Activated CD4-positive, CD25-positive, alpha-beta regulatory T cell treated with anti-CD3 and anti-CD28 coated beads, Interleukin-2, amount 50 U/mL, for 16 hours (primary cell): Measurements from ENCODE around the gene SLC18B1.
"Not testable (repeated sequence)": the region's sequence is repeated elsewhere in the genome, so short reads cannot be mapped to it uniquely, and the experiment has no call there.

Experiments used
- DNase-seq: peaks from one replicate; pipeline ENCODE4 v3.0.0-alpha.2; 2020; ENCODE audit warnings: low read depth, low spot score

The SLC18B1 gene

DNA sequence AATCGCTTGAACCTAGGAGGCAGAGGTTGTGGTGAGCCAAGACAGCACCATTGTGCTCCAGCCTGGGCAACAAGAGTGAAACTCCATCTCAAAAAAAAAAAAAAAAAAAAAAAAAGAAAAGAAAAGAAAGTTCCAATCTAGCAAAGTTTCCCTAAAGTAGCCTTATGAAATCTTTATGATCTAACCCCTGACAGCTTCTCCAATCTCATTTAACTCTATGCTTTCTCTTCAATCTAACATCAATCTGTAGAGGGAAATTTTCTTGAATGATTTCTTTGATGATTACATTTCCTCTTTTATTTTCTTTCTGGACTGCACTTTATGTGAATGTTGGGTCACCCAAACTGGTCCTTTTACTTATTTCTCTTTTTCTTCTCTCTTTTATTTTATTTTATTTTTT, 2.2 kb upstream of the SLC18B1 start:
- no peak for DNase-seq

DNA sequence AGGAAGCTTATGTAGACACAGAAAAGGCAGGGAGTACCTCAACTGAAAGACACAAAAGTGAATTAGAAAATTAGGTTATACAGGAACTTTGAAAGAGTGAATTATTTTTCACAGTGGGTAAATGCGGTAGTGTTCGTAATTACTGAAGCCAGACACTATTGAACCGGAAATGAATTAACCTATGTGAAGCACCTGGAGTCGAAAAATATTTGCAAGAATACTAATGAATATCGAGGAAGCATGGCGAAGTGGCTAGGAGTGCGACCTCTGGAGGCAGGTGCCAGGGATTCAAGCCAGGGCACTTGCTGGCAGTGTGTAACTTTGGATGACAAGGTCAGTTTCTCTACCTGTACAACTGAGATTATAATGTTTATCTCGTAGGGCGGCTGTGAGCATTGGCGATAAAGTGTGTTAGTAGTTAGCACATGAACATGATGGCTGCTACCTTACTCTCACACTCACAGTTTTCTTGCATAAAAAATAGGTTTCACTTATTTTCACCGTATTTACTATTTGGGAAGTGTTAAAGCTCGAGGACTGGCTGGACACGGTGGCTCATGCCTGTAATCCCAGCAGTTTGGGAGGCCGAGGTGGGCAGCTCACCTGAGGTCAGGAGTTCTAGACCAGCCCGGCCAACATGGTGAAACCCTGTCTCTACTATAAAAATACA, 567 bp upstream of the SLC18B1 start:
- DNase-seq, result peak; percentile 53

DNA sequence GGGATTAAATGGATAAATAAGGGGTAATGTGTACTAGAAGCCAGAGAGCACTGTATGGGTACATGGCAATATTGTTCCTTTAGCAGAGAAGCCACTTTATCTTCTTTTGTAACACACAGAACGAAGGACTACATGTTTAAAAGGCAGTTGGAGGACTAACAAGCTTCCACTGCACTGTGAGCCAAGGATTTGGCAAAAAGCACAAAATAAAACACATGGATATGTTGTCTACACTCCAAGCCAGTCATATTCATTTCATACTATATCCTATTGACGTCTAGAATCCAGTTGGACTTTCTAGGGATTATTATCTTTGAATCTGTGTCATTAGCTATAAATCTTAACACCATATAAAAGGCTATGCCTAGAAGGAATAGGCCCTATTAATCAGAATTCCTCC, 3.0 kb downstream of the SLC18B1 start:
- DNase-seq, result no peak

DNA sequence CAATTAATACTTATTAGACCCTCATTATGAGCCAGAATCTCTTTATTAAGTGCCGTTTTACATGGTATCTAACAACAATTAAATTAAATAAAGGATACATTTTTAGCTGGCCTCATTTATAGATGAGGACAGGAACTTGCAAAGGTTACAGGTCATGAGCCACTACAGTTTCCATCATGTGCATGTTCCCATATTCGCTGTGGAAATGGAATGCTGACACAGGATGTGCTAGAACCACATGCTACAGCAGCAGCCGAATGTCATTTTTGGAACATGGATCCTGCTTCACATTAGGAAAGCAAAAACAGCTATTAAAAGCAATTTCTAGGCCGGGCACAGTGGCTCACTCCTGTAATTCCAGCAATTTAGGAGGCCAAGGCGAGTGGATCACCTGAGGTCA, 5.9 kb downstream of the SLC18B1 start:
- DNase-seq, result no peak

DNA sequence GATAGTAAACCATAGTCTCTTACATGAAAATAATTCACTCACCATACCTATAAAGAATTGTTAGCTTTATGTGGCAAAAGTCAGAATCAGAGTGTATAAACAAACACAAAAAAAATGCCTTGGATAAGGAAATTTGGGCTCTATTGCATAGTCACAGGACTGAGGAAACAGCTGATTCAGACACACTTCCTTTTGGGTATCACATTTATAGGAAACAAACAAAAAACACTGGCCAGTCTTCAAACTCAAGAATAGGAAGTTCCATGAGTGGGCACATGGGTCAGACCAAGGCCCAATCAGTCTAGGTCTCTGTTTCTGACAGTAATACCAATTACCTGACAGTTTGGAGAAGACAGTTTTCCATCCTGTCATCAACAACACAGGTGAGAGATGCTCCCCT, 8.0 kb downstream of the SLC18B1 start:
- DNase-seq, result no peak

DNA sequence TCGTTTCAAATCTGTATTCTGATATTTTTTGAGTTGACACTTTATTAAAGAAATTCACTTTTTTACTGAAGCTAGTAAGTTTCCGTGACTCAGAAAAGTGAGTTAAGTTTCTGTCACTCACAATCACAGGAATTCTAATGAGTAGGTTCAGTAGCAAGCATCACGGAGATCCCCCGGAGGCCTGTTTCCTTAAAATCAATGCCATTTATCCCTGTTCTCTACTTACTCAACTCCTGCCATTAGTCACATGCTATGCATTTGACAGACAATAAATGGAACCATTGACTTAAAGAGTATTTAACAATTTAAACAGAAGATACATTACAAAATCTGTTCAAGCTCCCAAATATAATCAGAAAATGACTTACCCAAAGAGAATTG, 9.1 kb downstream of the SLC18B1 start:
- DNase-seq, result no peak

DNA sequence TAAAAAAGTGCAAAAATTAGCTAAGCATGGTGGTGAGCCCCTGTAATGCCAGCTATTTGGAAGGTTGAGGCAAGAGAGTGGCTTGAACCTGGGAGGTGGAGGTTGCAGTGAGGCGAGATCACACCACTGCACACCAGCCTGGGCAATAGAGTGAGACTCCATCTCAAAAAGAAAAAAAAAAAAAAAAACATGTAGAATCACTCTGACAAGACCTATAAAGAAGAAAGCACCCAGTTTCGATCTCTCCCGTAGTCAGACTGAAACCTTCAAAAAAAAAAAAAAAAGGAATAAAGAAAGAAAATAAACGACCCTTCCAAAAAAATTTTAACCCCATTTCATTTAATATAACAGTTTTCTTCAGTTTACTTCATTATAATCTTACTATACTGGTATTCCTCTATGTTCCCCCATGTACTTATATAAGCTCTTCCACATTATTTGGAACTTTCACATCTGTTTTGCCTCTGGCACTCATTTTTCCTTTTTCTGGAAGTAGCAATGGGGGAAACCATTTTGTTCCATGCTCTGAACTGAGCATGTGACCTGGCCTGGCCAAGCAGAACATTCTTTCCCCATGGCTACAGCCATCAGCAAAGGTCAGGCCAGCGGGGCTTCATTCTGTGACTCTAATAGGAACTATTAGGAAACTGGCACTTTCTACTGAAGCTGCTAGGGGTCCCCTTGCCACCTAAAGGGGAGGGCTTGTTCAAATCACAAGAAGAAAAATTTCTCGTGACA, 9.6 kb downstream of the SLC18B1 start:
- DNase-seq, result no peak

DNA sequence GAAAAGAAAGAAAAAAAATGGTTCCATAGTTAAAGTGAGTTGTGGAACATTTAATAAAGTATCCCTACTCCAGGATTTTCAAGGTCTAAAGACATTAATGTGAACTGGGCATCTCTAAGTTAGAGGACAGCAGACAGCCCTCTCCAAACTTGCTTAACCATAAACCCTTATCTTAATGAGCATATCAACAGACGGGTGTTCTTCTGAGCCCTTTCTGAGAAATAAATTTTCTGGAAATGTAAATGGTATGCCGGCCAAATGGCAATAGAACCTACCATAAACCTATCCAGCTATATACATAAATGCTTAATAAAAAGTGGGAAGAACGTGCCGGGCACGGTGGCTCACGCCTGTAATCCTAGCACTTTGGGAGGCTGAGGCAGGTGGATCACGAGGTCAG, 12.5 kb downstream of the SLC18B1 start:
- DNase-seq, result no peak

DNA sequence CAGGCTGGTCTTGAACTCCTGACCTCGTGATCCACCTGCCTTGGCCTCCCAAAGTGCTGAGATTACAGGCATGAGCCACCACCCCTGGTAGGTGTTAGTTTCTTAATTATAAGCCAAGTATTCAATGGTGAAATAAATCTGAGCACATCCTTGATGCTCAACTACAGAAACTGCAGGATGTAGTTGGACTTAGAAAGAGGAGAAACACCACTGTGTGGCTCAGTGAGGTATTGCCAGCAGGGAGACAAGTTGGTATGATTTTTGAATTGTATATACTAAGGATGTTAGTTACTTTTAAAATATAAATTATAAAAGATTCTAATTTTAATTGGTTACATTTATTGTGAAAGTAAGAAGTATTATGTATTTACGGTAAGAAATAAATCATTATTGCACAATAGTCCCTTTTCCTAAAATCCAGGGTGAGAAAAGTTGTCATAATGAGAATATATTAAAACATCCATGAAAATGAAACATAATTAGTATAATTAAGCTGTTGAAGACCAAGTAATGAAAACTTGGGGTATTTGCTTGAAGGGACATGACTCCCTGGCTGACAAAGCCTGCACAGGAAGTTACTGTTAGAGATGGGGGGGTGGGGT, 17.6 kb downstream of the SLC18B1 start:
- no peak for DNase-seq

DNA sequence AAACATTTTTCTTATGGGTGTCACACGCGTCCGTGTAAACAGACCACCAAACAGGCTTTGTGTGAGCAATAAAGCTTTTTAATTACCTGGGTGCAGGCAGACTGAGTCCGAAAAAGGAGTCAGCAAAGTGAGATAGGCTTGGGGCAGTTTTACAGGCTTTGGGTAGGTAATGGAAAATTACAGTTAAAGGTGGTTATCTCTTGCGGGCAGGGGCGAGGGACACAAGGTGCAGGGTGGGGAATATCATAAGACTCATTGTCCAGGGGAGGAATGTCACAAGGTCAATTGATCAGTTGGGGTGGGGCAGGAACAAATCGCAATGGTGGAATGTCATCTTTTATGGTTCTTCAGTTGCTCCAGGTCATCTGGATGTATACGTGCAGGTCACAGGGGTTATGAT, 20.6 kb downstream of the SLC18B1 start:
- DNase-seq, result not testable (repeated sequence)

DNA sequence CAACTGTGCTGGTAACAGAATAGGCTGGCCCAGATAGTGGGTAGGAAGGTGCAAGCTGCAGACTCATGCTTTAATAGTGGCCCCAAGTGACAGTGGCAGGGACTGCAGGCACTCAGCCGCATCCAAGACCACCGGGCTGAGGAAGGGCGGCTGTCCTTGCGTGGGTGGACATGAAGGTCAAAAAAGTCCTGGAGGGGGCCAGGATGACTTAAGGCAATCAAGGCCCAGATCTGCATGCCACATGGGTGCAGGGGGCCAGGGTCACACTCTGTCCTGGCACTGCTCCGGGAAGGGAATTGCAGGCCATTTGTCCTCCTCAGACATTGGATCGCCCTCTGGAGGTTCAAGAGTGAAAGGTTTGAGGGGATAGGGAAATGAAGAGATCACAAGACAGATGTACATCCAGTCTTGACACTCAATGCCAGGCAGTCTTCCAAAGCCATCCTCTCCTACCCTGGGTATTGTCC, 30.4 kb downstream of the SLC18B1 start:
- no peak for DNase-seq

DNA sequence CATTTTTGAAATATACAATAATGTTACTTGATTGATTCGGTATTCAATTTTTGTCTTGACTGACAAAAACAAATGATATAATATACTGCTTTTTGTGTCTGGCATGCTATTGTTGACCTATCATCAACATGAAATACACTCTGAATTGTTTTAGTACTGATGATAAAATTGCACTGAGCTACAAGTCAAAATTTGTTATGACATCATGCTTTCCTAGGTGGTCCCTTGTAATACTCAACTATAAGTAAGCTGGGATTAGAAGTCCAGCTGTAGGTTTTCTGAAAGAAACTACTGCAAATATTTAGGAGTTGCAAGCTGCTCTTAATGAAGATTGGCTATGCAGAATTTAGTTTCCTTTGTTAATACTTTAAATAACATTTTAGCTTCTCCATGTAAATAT, 32.9 kb downstream of the SLC18B1 start:
- no peak for DNase-seq

DNA sequence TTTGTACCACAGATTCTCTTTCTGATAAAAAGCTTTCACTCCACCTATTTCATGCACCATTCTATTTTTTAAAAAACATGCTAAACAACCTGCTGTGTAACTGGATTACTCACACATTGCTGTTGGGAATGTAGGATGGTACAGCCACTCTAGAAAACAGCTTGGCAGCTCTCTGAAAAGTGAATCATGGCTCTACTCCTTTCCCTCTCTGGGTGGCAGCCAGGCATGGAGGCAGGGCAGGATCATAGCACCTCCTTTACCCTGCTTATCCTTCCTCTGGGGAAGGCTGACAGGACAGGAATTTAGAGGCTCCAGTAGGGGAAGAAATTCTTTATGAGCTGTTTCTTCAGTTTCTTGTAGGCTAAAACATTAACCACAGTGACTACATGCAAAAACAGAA, 34.1 kb downstream of the SLC18B1 start:
- DNase-seq, result no peak

DNA sequence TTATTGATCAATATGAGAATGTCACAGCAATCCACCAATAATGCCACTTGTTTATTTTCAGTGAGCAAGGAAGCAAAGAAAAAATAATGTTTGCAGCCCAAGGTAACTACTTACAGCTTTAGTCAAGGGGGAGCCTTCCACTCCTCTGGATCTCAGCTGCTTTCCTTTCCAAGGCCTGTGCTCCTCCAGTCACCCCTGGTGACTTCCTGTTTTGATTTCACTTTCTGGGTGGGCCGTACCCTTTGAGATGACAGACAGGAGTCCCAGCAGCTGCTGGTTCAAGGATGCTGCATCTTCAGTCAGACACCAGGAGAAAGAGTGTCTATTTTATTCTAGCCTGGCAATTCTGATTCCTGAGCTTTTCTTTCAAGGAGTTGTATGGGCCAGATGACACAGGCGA, 35.2 kb downstream of the SLC18B1 start:
- DNase-seq, result peak; percentile 6

DNA sequence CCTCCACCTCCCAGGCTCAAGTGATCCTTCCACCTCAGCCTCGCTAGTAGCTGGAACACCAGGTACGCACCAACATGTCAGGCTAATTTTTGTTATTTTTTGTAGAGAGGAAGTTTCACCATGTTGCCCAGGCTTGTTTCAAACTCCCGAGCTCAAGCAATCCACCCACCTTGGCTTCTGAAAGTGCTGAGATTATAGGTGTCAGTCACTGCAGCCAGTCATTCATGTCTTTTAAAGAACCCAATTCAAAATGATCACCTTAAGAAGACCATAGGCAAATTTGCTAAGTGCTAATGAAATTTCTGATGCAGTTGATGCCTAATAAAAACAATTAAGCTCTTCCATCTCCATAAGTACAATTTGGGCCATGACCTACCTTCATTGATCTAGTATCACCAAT, 38.2 kb downstream of the SLC18B1 start:
- DNase-seq, result no peak

DNA sequence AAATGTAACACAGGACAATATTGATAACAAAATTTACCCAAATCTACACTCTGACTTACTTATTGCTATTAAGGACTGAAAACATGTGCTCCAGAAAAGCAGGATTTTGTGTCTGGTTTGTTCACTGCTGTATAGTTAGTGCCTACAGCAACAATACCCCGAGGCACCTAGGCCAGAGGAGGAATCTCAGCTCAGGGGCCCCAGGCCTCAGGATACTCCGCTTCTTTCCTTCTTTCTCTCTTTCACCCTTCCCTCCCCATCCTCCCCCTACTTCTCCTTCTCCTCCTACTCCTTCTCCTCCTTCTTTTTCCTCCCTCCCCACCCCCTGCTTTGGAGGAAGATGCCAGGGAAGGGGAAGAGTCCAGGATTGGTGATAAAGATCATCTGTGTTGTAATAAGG, 39.7 kb downstream of the SLC18B1 start:
- DNase-seq, result no peak

DNA sequence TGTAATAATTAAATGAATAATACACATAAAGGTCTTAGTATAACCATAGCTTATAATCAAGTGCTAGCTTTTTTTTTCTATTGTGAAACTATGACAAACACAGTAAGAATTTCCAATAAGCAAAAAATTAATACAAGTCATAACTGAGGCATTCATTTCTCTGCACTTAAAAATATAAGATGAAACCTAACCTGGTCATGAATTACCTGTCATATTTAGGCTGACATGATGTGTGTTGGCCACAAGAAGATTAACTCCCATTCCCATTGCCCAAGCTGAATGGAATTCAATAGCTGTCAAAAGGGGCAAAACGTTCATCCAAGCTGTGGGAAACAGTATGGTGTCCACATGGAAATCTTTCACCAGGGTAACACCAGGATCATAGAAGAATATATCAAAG, 46.2 kb downstream of the SLC18B1 start:
- no peak for DNase-seq

DNA sequence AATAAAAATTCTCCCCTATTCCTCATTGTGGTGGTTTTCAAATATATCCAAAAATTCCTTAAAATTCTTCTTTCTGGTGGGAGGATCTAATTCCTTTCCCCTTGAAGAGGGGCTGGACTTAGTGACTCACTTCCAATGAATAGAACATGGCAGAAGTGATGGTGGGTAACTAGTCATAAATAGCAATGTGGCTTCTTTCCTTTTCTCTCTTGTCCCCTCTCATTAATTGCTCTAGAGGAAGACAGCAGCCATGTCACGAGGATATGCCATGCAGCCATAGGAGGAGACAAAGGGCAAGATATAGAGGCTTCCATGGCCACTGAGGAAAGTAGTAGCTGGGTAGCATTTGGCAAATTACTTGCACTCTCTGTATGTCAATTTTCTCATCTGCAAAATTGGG, 46.6 kb downstream of the SLC18B1 start:
- no peak for DNase-seq

DNA sequence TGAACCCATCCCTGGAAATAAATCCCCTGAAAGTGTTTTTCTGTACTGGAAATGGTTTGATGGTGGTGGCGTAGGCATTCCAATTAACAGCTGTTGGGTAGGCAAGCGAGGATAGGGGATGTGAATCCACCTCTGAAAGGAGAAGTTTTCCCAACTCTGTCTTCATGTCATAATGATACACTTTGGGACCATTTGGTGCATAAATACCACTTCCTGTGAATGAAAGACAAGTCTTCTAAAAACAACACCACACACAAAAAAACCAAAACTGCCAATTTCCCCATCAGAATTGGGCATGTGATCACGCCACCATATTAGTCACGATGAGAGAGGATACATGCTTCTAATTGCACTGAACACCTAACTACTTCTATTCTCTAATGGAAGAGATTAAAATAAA, 47.1 kb downstream of the SLC18B1 start:
- DNase-seq, result no peak

DNA sequence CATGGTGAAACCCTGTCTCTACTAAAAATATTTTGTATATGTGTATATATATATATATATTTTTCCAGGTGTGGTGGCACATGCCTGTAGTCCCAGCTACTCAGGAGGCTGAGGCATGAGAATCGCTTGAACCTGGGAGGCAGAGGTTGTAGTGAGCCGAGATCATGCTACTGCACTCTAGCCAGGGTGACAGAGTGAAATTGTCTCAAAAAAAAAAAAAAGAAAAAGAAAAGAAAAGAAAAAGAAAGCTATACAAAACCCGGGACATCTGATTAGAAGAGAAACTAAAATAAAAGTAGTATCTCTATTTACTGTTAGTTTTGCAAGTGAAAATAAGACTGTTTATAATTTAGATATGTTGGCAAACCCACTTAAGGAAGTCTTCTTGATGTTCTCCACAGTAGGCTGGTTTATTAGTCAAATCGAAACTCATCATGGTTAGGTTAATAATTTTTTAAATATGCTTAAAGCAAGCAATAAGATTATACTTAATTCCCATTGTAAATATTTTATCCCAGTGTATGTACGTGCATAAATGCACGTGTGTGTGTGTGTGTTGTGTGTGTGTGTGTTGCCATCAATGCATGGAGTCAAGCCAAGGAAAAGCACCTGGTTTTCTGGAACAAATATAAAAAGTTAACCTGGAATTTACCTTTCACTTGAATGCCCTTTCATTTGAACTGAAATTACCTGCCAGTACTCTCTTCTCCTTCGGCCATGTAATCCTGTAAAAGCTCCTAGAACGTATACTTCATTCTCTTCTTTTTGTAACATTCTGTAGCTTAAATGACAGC, 47.8 kb downstream of the SLC18B1 start:
- no peak for DNase-seq

DNA sequence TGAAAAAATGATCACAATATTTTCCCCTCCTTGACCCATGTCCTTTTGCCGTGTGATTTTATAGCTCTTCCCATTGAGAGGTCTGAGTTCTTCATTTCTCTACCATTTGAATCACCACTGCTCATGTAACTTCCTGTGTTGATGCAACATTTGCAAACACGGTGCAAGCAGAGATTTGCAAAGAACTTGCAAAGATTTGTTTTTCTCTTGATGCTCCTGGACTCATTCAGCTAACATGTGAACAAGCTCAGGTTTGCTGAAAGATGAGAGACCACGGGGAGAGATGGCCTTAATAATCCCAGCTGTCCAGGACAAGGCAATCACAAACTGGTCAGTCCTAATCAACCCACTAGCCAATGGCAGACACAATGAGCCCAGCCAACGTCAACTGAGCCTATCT, 49.3 kb downstream of the SLC18B1 start:
- no peak for DNase-seq

DNA sequence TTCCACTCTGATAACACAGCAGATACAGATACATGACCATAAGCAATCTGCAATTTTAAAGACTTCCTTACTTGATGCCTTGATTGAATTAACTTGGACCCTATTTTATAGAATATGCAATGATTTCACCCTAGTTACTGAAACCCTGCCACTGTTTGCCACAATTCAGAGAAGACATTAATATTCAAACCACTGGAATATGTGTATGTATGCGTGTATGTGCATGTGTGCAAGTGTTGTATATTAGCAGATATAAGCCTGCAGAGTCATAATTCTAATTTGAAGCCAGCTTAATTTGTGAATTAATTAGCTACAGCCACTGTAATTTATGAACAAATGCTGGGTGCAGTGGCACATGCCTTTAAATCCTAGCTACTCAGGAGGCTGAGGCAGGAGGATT, 50.0 kb downstream of the SLC18B1 start:
- DNase-seq, result no peak
